Measurements from ENCODE around the gene COL23A1. TPM values are rescaled to one million over a fixed set of nuclear protein-coding genes. Genes with fewer than 3 reads are reported as not detected.

The COL23A1 gene
- total and polyA plus RNA-seq, 2 of the 8 experiments (the other 6 are each of a cell fraction or from before 2014, with no cell fraction given), result 3.1 to 4.7 TPM

- H4K91ac ChIP-seq (replicated peaks; ENCODE audit: insufficient read length, low read length), result no peak overlapping the region
- no peaks in the 10 kb centered on the region for H3K9me3 ChIP-seq (ENCODE audit: insufficient read depth in 2 of 2, low read depth in 1 of 2, low read length in 1 of 2)
- ChIA-PET CTCF (ENCODE audit: partially characterized antibody) (interaction anchor here (0.6 to 5.3 kb wide), 3 partner anchors 8 to 153 kb away, joined by 3 to 57 read pairs (median 4); no protein-coding TSS in a partner anchor), POLR2A (ENCODE audit: partially characterized antibody) (interaction anchor here (0.6 kb wide), 1 partner anchor 158 kb away, joined by 6 read pairs; no protein-coding TSS in a partner anchor)
- H4K20me1 ChIP-seq (replicated peaks in 1 of 2; ENCODE audit: control insufficient read depth in 1 of 2, insufficient read depth in 2 of 2, low read length in 2 of 2), result no peaks in the 10 kb centered on the region
- WGBS, 2 experiments (ENCODE audit: extremely low coverage in 1 of 2, insufficient coverage in 1 of 2, insufficient read length in 1 of 2, insufficient replicate concordance in 2 of 2, low coverage in 1 of 2, low lambda C conversion rate in 2 of 2, missing lambda C conversion rate in 1 of 2), result 89% methylated on average over 8 of the region's 8 CpGs; no CpG with 5 or more reads in 1 of the 2 experiments
- no peak for FAIRE-seq
- no peak overlapping the region for H3K4me2 ChIP-seq (ENCODE audit: insufficient read depth in 1 of 2, low read depth in 2 of 2, low read length in 2 of 2)
- no peak overlapping the region for H3K56ac ChIP-seq (replicated peaks; ENCODE audit: insufficient read length, low read depth, low read length)
- H3K79me1 ChIP-seq (ENCODE audit: low read depth, low read length), result no peaks in the 10 kb centered on the region
- H2BK120ac ChIP-seq (replicated peaks; ENCODE audit: low read depth, low read length), result no peak overlapping the region
- H3K9ac ChIP-seq (replicated peaks in 1 of 4; ENCODE audit: extremely low read depth in 1 of 4, low read depth in 3 of 4, low read length in 3 of 4), result no peak overlapping the region
- no peak overlapping the region for H3K4me3 ChIP-seq (ENCODE audit: extremely low read depth in 1 of 4, insufficient read depth in 2 of 4, low read depth in 3 of 4, low read length in 4 of 4)
- H2BK12ac ChIP-seq (ENCODE audit: low read depth, low read length), result no peak overlapping the region
- no peaks in the 10 kb centered on the region for H3K27me3 ChIP-seq (replicated peaks in 1 of 4; ENCODE audit: control insufficient read depth in 3 of 4, extremely low read depth in 1 of 4, insufficient read depth in 3 of 4, low read length in 3 of 4)
- H2AK5ac ChIP-seq (ENCODE audit: low read depth, low read length), result no peak overlapping the region
- no peaks in the 10 kb centered on the region for H3K36me3 ChIP-seq (ENCODE audit: control insufficient read depth in 2 of 4, insufficient read depth in 4 of 4, low read length in 3 of 4)
- H3K79me2 ChIP-seq (ENCODE audit: control insufficient read depth in 1 of 2, insufficient read depth in 2 of 2, low read length in 2 of 2), result no peaks in the 10 kb centered on the region
- H3K14ac ChIP-seq (ENCODE audit: insufficient read length), result no peak overlapping the region
- no peak overlapping the region for H3K18ac ChIP-seq (ENCODE audit: extremely low read depth, low read length)
- no peak overlapping the region for H3K27ac ChIP-seq (ENCODE audit: low read depth, low read length)
- H3K23me2 ChIP-seq (ENCODE audit: low read depth, low read length), result no peaks in the 10 kb centered on the region
- no peak overlapping the region for H2AFZ ChIP-seq (ENCODE audit: low read length)
- no peak overlapping the region for H2BK20ac ChIP-seq (ENCODE audit: low read length)
- no peak overlapping the region for H2BK15ac ChIP-seq (ENCODE audit: low read length)
- no peak for TF ChIP-seq SRF (IDR thresholded peaks at IDR 0.05; ENCODE audit: low read depth, low read length)
- TF ChIP-seq SP2 (IDR thresholded peaks at IDR 0.05; ENCODE audit: low read length), result no peak
- no peak for TF ChIP-seq POLR2A (IDR thresholded peaks at IDR 0.05; ENCODE audit: control extremely low read depth in 1 of 2, low read depth in 2 of 2, low read length in 2 of 2)
- TF ChIP-seq CBX5 (IDR thresholded peaks at IDR 0.05; ENCODE audit: low read depth, low read length), result no peak
- no peak for TF ChIP-seq TAF1 (IDR thresholded peaks at IDR 0.05; ENCODE audit: low read depth, low read length)
- no peak for TF ChIP-seq TBP (IDR thresholded peaks at IDR 0.05; ENCODE audit: low read depth, low read length)
- TF ChIP-seq PHF8 (conservative IDR thresholded peaks at IDR 0.05; ENCODE audit: low read depth, low read length), result no peak
- no peak for TF ChIP-seq GTF2F1 (IDR thresholded peaks at IDR 0.05; ENCODE audit: borderline replicate concordance, low read depth, low read length)
- no peak for TF ChIP-seq KDM5A (IDR thresholded peaks at IDR 0.05; ENCODE audit: low read length)
- no peak for TF ChIP-seq MAFK (IDR thresholded peaks at IDR 0.05; ENCODE audit: low read depth, low read length)
- TF ChIP-seq CEBPB (IDR thresholded peaks at IDR 0.05; ENCODE audit: low read depth, low read length), result no peak
- TF ChIP-seq EGR1 (IDR thresholded peaks at IDR 0.05; ENCODE audit: borderline replicate concordance, low read depth, low read length), result no peak
- no peak for TF ChIP-seq ASH2L (IDR thresholded peaks at IDR 0.05; ENCODE audit: low read length)
- TF ChIP-seq, protein P1, sequence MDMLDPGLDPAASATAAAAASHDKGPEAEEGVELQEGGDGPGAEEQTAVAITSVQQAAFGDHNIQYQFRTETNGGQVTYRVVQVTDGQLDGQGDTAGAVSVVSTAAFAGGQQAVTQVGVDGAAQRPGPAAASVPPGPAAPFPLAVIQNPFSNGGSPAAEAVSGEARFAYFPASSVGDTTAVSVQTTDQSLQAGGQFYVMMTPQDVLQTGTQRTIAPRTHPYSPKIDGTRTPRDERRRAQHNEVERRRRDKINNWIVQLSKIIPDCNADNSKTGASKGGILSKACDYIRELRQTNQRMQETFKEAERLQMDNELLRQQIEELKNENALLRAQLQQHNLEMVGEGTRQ (IDR thresholded peaks at IDR 0.05; ENCODE audit: low read length), result no peak
- TF ChIP-seq CHD2 (IDR thresholded peaks at IDR 0.05; ENCODE audit: low read length), result no peak
- peaks cover 5 to 14% (median 8%) of the 10 kb centered on the region in 4 experiments for H3K4me1 ChIP-seq (replicated peaks in 1 of 4; ENCODE audit: control insufficient read depth in 3 of 4, insufficient read depth in 4 of 4, low read length in 3 of 4)
- H3K4ac ChIP-seq (replicated peaks; ENCODE audit: insufficient read length, low read depth, low read length), result no peak overlapping the region
- H4K5ac ChIP-seq (ENCODE audit: insufficient read length, low read depth, low read length), result no peak overlapping the region
- DNase-seq (ENCODE audit: low read depth in 1 of 2, low spot score in 2 of 2), result no peak
- H2BK5ac ChIP-seq (ENCODE audit: low read depth, low read length), result no peak overlapping the region
- no peak overlapping the region for H4K8ac ChIP-seq (ENCODE audit: extremely low read depth, insufficient read depth, low read length)
- no peak overlapping the region for H3K23ac ChIP-seq (ENCODE audit: insufficient read length)
These were observed 132.1 kb downstream of the COL23A1 start for GRCh38 chr5:178458140-178458539.

Data from H1 (cell line).